Fibroblast of skin of left quadriceps (primary cell): Measurements from ENCODE around the gene STYK1.
"Not testable (repeated sequence)": the region's sequence is repeated elsewhere in the genome, so short reads cannot be mapped to it uniquely, and the experiment has no call there.

Experiments
- DNase-seq, 2 experiments: peaks; one replicate each; pipeline ENCODE4 v3.0.0-alpha.2; 2013; ENCODE audit warnings: low read depth in 2 of 2

The STYK1 gene

DNA sequence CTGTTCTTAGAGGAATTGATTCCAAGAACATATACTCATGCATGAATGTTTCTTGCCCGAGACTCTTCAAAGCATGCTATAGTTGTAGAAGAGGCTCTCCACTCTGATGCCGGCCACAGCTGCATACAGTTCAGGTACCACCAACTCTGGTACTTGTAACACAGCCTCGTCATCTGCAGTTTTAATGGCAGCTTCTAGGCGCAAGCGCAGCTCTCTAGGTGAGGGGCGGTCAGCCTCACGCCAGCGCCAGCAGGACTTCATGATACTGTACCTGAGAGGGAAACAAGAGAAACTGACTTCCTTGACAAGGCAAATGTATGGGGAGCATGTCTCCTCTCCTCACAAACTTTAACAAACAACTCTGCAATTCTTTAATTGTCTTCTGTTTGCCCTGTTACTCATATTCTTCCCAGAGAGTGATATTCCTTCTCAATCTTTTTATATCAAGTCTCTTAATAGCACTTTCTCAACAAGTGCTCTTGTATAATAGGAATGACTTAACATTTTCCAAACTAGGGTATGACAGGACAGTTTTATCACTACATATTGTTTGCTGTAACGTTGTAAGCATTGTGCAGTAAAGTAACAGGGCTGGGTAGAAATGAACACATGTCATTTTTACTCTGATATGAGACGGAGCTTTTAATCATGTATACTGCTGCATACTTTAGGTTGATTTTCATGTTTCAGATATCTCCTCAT is 53.6 kb downstream of the STYK1 start:
- DNase-seq: no peak

DNA sequence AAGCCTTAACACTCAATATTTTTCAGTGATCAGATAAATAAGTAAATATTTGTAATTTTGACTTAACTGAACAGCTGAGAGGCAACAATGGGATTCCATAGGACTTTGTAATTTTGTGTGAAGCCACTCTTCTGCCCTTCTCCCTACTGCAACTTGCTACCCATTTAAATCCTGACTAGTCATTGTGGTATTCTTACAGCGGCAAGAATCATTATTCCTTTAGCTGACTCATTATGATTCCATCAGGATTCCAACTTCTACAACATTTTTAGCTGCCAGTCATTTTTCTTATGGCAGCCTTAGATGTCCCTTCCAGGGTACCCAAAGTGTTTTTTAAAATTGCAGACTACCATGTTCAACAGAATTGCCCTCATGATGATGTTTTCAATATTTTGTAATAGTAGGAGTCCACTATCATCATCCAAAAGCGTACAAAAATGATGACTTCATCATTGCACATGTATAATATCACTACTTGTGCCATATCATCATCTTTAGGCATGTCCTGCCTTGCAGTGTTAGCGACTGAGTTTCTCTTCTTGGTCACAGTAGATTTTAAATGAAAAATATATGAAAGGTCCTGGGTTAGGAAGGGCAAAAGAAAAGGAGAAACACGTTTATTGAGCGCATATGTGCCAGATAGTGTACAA is 55.4 kb downstream of the STYK1 start:
- peak; percentile 56 to 61 for DNase-seq

DNA sequence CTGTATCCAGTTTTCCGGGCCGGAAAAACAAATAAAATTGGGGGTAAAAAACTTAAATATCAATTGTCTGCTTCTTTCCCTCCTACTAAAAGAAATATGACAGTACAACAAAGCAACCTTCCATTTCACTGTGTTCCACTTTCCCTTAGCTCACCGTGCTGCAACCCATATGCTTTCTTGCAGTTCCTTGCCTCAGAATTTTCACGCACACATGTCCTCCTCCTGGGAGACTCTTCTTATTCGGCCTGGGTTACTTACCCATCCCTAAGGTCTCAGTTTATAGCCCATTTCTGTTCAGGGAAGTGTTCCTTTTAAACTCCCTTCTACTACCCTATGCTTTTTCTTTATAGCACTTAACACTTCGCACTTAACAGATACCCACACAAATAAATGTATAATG is 56.0 kb downstream of the STYK1 start:
- no peak for DNase-seq

DNA sequence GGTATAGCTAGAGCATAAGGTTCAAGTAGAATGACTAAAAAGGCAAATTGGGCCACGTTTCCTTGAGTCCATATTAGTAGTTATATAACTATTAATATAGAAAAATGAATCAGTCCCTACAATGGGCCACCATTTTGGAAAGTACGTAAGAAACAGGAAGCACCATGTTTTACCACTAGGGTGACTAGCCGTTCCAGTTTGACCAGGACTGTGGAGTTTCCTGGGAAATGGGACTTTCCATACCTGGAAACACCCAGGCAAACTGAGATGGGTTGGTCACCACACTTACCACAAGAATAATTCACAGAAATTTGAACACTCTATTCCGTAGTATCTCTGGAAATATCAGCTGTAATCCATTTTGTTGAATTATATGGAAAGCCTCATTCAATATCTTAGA is 58.3 kb downstream of the STYK1 start:
- no peak for DNase-seq

DNA sequence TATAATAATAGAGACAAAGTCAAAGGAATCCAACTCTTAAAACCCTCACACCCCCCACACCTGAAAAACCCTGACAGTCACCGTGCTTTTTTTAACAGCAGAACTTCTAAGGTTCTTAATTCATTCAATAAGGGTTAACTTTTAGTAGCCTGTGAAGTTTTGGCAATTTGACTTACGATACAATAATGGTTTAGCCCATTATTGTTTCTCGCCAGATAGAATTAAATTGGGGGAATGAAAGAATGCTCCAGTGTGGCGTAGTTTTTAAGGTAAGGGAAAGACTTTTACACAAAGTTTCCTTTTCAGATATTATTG is 59.8 kb downstream of the STYK1 start:
- DNase-seq: no peak

DNA sequence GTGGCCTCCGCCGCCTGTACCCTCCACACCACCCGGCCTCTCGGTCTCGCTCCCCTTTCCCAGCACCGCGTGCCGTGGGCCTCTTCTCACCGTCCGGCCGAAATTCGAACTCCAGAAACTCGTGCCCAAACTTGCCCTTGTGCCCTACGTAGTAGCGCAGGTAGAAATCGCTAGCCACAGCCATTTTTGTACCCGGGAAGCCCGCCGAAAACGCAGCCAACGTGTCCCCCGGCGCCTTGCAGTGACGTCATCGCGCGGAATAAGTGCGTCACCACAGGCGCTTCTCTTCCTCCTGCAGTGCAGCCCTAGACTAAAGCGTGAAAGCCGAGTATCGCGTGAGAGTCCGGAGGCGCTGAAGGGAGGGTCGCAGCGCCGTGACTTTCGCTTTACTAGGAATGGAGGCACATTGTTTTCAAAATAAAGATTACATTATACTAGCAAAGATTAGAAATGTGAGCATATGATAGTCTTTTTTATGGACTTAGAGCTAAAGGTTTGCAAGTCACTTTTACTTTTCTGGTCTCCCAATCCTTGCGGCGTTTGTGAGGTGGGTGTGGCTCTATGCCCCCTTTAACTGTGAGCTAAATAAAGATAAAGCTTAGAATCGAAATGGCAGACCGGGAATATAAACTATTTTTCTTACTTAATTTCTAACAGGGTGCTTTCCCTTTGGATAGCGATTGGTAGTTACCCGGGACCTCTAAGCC is 60.4 kb downstream of the STYK1 start, which contains the start of gene MAGOHB:
Gene MAGOHB (minus strand): TSS at position 261 of the 707 bp plus-strand sequence. CDS start 77 bp downstream, at position 184.
- peak; percentile 96 to 97 for DNase-seq

DNA sequence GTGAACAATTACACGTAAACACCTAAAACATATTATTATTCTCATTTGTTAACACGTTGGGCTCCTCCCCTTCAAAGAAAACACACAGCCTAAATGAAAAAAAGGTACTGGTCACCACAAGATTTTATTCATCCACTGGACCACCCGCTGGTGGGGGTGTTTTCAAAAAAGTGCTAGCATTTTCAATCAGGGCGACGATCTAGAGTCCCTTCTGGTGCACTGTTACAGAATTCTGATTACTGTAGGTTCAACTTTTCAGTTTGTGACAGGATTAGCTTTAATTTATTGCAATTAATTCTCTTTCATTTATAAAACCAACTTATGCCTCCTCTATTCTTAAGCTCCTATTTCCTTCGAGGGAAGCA is 60.9 kb downstream of the STYK1 start:
- no peak for DNase-seq

DNA sequence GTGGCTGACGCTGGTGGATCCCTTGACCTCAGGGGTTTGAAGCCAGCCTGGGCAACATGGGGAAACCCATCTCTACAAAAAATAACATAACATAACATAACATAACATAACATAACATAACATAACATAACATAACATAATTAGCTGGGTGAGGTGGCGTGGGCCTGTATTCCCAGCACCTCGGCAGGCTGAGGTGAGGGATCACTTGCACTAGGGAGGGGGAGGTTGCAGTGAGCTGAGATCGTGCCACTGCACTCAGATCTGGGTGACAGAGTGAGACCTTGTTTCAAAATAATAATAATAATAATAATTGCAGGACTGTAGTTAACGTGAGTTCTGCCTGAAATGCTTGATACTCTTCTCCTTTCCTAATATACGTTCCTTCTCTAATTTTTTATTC is 61.7 kb downstream of the STYK1 start:
- DNase-seq: no peak

DNA sequence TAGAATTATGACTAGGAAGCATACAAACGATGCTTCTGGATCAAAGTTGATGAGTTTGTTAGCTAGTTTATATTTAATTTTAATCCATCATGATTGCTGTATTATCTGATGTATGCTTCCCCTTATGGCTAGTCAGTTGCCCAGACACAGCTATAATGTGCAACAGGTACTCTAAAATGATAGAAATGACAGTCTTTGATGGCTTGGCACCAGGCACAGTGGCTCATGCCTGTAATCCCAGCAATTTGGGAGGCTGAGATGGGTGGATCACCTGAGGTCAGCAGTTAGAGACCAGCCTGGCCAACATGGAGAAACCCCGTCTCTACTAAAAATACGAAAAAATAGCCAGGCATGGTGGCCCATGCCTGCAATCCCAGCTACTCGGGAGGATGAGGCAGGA is 62.6 kb downstream of the STYK1 start:
- DNase-seq: not testable (repeated sequence)

DNA sequence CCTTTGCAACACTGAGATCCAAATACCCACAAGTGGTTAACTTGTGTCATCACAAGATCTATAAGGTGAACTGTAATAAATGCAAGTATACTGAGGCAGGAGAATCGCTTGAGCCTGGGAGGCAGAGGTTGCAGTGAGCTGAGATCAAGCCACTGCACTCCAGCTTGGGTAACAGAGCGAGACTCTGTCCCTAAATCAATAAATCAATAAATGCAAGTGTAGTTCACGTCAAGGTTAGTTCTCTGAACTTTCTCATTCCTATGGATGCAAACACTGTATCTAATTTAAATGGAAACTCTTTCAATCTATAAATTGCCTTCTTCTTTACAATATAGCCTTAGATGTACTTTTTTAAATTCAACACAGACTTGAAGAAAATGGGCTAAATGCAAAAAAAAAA is 63.7 kb downstream of the STYK1 start:
- no peak for DNase-seq

DNA sequence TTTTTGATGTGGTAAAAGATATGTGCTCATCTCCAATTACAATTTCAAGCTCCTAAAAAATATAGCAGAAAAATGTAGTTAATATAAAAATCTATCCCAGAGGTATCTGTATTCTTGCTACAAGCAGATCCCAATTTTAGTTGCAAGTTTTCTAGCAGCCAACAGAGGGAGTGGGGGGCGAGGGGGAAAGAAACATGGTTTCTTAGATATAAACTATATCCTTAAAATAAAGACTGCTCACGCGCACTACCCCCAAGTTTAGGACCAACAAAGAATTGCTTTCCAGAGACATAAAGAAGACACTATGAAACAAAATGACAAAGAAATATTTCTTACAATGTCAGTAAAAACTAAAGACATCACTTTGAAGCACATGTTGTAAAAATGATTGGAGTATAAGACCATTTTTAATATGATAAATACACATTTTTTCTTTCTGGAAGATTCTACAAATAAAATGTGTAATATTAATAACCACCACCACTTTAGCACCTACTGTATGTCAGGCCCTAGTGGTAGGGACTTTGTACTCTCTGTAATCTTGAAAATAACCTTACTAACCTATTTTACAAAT is 65.9 kb downstream of the STYK1 start:
- DNase-seq: no peak

DNA sequence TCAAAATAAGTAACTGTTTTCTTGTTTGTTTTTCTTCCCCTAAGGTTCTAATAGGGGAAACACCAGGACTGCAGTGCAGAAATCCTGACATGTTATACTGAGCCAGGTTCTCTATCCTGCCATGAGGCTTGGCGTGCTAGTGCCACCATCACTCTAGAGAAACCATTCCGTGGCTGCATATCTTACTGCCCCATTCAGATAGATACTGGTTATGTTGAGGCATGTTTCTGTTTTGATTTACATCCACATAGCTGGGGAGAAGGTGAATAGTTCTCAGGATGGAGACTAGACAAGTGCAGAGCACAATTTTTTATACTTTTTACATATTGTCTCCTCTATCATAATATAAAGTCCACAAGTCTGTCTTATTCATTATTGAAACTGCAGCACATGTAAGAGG is 72.0 kb downstream of the STYK1 start:
- no peak for DNase-seq

DNA sequence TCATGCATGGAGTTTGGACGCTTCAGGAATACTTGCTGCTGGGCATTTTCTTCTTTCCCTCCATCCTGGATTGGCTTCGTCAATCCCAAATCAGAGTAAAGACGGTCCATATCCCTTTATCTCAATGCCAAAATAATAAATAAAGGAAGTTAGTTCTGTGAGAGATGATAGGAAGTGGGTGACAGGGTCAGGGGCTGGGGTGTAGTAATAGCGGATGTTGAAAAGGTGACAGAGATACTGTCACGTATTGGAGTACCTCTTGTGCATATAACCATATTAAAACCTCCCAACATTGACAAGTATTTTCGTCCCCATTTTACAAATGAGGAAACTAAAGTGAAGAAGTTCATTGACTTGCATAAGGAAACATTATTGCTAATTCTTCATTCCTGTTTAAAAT is 72.9 kb downstream of the STYK1 start:
- DNase-seq: no peak

DNA sequence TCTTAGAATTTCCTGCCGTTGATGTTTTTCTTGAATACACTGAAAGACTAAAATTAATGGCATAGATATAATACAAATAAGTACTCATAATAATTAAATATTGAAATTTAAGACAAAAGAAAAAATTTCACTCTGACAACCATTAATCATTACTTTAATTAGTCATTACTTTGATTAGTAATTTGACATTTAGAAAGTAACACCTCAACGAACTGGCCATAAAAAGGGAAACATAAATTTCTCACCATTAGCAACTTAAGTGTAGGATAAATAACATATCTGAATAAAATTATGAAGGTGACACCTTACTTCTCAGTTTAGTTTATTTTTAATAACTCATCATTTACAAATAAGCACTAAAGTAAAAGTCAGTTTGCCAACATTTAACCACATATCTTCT is 78.0 kb downstream of the STYK1 start:
- no peak for DNase-seq

DNA sequence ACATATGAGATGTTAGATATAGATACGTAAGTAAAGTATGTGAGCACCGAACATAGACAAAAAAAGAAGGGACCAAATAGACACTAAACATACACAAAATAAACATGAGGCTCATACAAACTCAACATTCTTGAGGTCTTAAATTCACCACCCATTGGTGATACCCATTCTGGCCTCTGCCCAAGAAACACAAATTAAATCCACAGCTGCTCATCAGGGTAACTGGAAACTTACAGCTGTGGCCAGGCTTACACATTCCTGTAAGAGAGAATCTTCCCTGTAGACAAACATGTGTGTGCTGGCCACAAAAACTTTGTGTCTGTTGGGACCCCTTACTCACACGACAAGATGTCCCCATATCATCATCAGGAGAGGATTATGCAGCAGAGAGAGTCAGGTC is 82.9 kb downstream of the STYK1 start:
- no peak for DNase-seq

DNA sequence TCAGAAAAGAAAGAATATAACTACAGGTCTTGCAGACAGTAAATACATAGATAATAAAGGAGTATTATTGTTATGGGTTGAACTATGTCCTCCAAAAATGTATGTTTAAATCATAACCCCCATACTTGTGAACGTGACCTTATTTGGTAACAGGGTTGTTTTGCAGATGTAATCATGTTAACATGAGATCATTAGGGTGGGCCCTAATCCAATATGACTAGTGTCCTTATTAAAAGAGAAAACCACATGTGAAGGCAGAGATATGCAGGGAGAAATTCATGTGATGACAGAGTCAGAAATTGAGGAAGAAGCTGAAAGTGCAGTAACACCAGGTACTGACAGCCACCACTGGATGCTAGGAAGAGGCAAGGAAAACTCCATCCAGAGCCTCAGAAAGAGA is 89.4 kb downstream of the STYK1 start:
- DNase-seq: peak; percentile 15 to 17

DNA sequence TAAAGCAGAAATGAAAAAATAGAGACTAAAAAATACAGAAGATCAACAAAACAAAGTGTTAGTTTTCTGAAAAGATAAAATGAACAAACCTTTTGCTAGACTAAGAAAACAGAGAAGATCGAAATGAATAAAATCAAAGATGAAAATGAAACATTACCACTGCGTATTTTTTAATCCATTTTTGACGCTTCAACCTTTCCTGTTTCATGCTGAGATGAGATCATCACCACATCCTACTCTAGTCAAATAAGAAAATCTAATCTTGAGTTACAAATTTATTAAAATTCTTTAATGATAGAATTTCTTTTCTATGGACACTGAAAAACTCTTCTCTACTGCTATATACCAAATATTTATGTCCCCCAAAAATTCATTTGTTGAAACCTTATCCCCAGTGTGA is 91.1 kb downstream of the STYK1 start:
- DNase-seq: no peak

DNA sequence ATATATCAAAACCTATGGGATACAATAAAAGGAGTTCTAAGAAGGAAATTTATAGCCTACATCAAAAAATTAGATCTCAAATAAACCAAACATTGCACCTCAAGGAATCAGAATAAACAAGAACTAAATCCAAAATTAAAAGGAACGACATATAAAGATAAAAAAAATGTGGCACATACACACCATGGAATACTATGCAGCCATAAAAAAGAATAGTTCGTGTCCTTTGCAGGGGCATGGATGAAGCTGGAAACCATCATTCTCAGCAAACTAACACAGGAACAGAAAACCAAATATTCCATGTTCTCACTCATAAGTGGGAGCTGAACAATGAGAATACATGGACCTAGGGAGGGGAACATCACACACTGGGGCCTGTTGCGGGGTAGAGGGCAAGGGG is 91.7 kb downstream of the STYK1 start:
- DNase-seq: not testable (repeated sequence)

DNA sequence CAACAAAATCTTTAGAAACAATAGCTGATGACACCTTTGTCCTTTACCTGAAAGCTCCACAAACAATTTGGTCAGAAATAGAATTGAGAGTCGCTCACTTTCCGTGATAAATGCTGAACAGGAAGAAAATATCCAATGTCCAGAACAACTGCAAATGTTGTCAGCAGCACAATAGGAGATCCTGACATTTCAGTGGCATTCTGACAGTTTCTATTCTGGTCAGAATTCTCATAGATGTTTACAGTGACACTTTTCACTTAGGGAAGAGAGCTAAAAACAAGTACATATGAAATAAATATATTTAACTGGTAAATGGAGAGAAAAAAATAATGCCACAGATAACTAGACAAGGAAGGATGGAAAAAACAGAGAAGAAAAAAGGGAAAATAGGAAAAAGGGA is 99.5 kb downstream of the STYK1 start:
- no peak for DNase-seq

DNA sequence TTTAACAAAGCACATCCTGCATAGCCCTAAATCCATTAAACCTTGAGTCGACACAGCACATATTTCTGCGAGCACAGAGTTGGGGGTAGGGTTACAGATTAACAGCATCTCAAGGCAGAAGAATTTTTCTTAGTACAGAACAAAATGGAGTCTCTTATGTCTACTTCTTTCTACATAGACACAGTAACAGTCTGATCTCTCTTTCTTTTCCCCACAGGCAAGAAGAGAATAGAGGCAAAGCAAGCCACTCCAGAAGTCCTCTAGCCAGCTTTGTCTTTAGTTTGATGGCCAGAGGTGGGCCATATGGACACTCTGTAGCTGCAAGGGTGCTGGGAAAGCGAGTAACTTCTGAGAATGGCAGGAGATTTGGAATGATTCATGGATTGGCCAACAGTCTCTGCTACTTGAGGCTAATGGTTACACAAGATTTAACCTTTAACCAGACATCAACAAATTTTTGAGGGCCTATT is 101.8 kb downstream of the STYK1 start:
- peak in 1 of 2 experiments; percentile 9 for DNase-seq

DNA sequence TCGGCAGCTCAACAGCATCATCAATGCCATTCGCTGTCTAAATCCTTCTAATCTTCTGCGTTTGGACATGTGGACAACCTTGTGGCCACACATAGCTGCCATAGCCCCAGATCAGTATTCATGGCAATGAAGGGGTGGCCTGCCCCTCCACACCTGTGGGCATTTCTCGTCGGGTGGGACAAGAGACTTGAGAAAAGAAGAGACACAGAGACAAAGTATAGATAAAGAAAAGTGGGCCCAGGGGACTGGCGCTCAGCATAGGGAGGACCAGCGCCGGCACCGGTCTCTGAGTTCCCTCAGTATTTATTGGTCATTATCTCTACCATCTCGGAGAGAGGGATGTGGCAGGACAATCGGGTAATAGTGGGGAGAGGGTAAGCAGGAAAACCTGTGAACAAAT is 102.7 kb downstream of the STYK1 start:
- no peak for DNase-seq
